Measurements from ENCODE around the gene PCDHGA3.
"Not testable (repeated sequence)": the region's sequence is repeated elsewhere in the genome, so short reads cannot be mapped to it uniquely, and the experiment has no call there.

Gene PCDHGA3

DNA sequence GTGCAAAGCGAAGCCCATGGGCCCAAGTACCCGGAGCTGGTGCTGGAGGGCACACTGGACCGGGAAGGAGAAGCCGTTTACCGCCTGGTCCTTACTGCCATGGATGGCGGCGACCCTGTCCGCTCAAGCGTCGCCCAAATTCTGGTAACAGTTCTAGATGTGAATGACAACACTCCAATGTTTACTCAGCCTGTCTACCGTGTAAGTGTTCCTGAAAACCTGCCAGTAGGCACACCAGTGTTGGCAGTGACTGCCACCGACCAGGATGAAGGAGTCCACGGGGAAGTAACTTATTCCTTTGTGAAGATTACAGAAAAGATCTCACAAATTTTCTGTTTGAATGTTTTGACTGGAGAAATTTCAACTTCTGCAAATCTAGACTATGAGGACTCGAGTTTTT, 31.0 kb downstream of the PCDHGA3 start:
- Histone ChIP-seq H3K27ac (ENCODE audit: low read length, poor library complexity, severe bottlenecking) (no peak overlapping the region), H3K79me1 (replicated peaks; ENCODE audit: low read length, poor library complexity, severe bottlenecking) (no peaks in the 10 kb centered on the region), H2BK15ac (ENCODE audit: low read depth, poor library complexity, severe bottlenecking) (no peak overlapping the region), H3K9me3 (ENCODE audit: control insufficient read depth, low read length) (peaks cover 60% of the 10 kb centered on the region), H3K4ac (ENCODE audit: low read depth in 1 of 2, low read length in 2 of 2) (no peak overlapping the region), H2AFZ (ENCODE audit: low read depth, low read length) (no peak overlapping the region), H2AK5ac (ENCODE audit: low read length, severe bottlenecking) (no peak overlapping the region), H3K4me1 (ENCODE audit: control insufficient read depth, insufficient read depth, low read depth, low read length) (no peaks in the 10 kb centered on the region), H3K36me3 (ENCODE audit: control insufficient read depth in 1 of 2, insufficient read depth in 2 of 2, low read depth in 1 of 2, low read length in 2 of 2) (peaks cover 0 to 8% of the 10 kb centered on the region in 2 experiments), H2BK120ac (ENCODE audit: low read depth, low read length) (no peak overlapping the region), H4K8ac (ENCODE audit: low read length) (no peak overlapping the region), H2BK12ac (ENCODE audit: low read length in 2 of 2) (no peak overlapping the region), H2BK5ac (ENCODE audit: low read depth, low read length, poor library complexity, severe bottlenecking) (no peak overlapping the region), H4K91ac (ENCODE audit: low read length) (no peak overlapping the region), H3K18ac (ENCODE audit: low read depth in 1 of 2, low read length in 2 of 2) (no peak overlapping the region), H3K9ac (ENCODE audit: low read length) (no peak overlapping the region), H3K27me3 (ENCODE audit: control insufficient read depth in 1 of 2, insufficient read depth in 1 of 2, low read length in 2 of 2) (peaks cover 0 to 13% of the 10 kb centered on the region in 2 experiments), H3K4me3 (ENCODE audit: insufficient read depth in 1 of 2, low read depth in 1 of 2, low read length in 2 of 2) (peak overlapping the region in 1 of 2 experiments; percentile 75), H3K4me2 (ENCODE audit: low read length, poor library complexity, severe bottlenecking) (no peak overlapping the region), H3K23ac (ENCODE audit: low read length in 2 of 2) (no peak overlapping the region), H3K14ac (ENCODE audit: low read length in 2 of 2) (no peak overlapping the region)
- DNase-seq: no peak
- WGBS: 91% methylated on average over 14 of the region's 14 CpGs

DNA sequence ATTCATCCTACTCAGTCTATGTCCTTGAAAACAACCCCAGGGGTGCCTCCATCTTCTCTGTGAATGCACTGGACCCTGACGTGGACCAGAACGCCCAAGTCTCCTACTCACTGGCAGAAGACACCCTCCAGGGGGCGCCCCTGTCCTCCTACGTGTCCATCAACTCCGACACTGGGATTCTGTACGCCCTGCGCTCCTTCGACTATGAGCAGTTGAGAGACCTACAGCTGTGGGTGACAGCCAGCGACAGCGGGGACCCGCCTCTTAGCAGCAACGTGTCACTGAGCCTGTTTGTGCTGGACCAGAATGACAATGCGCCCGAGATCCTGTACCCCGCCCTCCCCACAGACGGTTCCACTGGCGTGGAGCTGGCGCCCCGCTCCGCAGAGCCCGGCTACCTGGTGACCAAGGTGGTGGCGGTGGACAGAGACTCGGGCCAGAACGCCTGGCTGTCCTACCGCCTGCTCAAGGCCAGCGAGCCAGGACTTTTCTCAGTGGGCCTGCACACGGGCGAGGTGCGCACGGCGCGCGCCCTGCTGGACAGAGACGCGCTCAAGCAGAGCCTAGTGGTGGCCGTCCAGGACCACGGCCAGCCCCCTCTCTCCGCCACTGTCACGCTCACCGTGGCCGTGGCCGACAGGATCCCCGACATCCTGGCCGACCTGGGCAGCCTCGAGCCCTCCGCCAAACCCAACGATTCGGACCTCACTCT, 32.0 kb downstream of the PCDHGA3 start:
- H3K23ac ChIP-seq (ENCODE audit: low read length in 2 of 2); H3K27ac ChIP-seq (ENCODE audit: low read length, poor library complexity, severe bottlenecking); DNase-seq; H2BK12ac ChIP-seq (ENCODE audit: low read length in 2 of 2); H3K4me3 ChIP-seq (ENCODE audit: insufficient read depth in 1 of 2, low read depth in 1 of 2, low read length in 2 of 2); H2AK5ac ChIP-seq (ENCODE audit: low read length, severe bottlenecking); H3K4me2 ChIP-seq (ENCODE audit: low read length, poor library complexity, severe bottlenecking); H4K8ac ChIP-seq (ENCODE audit: low read length); H2BK120ac ChIP-seq (ENCODE audit: low read depth, low read length); H2BK5ac ChIP-seq (ENCODE audit: low read depth, low read length, poor library complexity, severe bottlenecking); H3K4ac ChIP-seq (ENCODE audit: low read depth in 1 of 2, low read length in 2 of 2); H4K91ac ChIP-seq (ENCODE audit: low read length); H2AFZ ChIP-seq (ENCODE audit: low read depth, low read length); H3K79me1 ChIP-seq (replicated peaks; ENCODE audit: low read length, poor library complexity, severe bottlenecking); H3K4me1 ChIP-seq (ENCODE audit: control insufficient read depth, insufficient read depth, low read depth, low read length); H3K18ac ChIP-seq (ENCODE audit: low read depth in 1 of 2, low read length in 2 of 2); H3K14ac ChIP-seq (ENCODE audit: low read length in 2 of 2); H3K9ac ChIP-seq (ENCODE audit: low read length); H2BK15ac ChIP-seq (ENCODE audit: low read depth, poor library complexity, severe bottlenecking); H3K36me3 ChIP-seq (ENCODE audit: control insufficient read depth in 1 of 2, insufficient read depth in 2 of 2, low read depth in 1 of 2, low read length in 2 of 2): not testable (repeated sequence)
- Histone ChIP-seq H3K9me3 (ENCODE audit: control insufficient read depth, low read length) (peaks cover 57% of the 10 kb centered on the region), H3K27me3 (ENCODE audit: control insufficient read depth in 1 of 2, insufficient read depth in 1 of 2, low read length in 2 of 2) (peaks cover 0 to 13% of the 10 kb centered on the region in 2 experiments)
- WGBS: 94% methylated on average over 35 of the region's 48 CpGs

DNA sequence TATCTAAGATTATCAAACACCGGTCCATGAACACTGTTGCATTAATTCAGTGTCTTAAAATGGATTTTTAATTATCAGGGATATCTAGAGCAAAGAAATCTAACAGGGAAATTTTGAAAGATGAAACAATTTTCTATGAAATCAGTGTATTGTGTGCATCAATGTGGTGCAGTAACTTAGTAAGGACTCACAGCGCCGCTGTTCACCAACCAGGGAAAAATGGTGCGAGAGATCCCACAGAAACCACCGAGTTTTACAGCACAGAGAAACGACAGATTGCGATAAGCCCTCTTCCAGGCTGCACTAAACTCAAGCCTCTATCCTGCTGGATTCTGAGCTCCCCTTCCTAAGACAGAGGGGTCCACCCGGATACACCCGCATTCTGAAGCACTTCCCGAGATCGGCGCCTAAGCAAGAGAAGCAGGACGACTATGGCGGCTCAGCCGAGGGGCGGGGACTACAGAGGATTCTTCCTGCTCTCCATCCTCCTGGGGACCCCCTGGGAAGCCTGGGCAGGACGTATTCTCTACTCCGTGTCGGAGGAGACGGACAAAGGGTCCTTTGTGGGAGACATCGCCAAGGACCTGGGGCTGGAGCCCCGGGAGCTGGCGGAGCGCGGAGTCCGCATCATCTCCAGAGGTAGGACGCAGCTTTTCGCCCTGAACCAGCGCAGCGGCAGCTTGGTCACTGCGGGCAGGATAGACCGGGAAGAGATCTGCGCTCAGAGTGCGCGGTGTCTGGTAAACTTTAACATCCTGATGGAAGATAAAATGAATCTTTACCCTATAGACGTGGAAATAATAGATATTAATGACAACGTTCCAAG, 39.1 kb downstream of the PCDHGA3 start, which contains the start of gene PCDHGA7:
TSS of gene PCDHGA7 (plus strand) at position 274 of the 826 bp plus-strand sequence. CDS start at position 432, 158 bp downstream.
- Histone ChIP-seq H3K27ac (ENCODE audit: low read length, poor library complexity, severe bottlenecking) (no peak within 1 kb of the TSS), H2AK5ac (ENCODE audit: low read length, severe bottlenecking) (no peak within 1 kb of the TSS), H3K36me3 (ENCODE audit: control insufficient read depth in 1 of 2, insufficient read depth in 2 of 2, low read depth in 1 of 2, low read length in 2 of 2) (no peaks in the 10 kb centered on the region), H2AFZ (ENCODE audit: low read depth, low read length) (no peak within 1 kb of the TSS), H2BK120ac (ENCODE audit: low read depth, low read length) (no peak within 1 kb of the TSS), H2BK12ac (ENCODE audit: low read length in 2 of 2) (no peak within 1 kb of the TSS), H3K9me3 (ENCODE audit: control insufficient read depth, low read length) (peaks cover 33% of the 10 kb centered on the region), H2BK5ac (ENCODE audit: low read depth, low read length, poor library complexity, severe bottlenecking) (no peak within 1 kb of the TSS), H4K8ac (ENCODE audit: low read length) (no peak within 1 kb of the TSS), H2BK15ac (ENCODE audit: low read depth, poor library complexity, severe bottlenecking) (no peak within 1 kb of the TSS), H3K4ac (ENCODE audit: low read depth in 1 of 2, low read length in 2 of 2) (no peak within 1 kb of the TSS), H3K4me2 (ENCODE audit: low read length, poor library complexity, severe bottlenecking) (no peak within 1 kb of the TSS), H3K23ac (ENCODE audit: low read length in 2 of 2) (no peak within 1 kb of the TSS), H3K79me1 (replicated peaks; ENCODE audit: low read length, poor library complexity, severe bottlenecking) (no peaks in the 10 kb centered on the region), H4K91ac (ENCODE audit: low read length) (no peak within 1 kb of the TSS), H3K27me3 (ENCODE audit: control insufficient read depth in 1 of 2, insufficient read depth in 1 of 2, low read length in 2 of 2) (no peaks in the 10 kb centered on the region), H3K4me3 (ENCODE audit: insufficient read depth in 1 of 2, low read depth in 1 of 2, low read length in 2 of 2) (peak within 1 kb of the TSS in 1 of 2 experiments; percentile 77), H3K18ac (ENCODE audit: low read depth in 1 of 2, low read length in 2 of 2) (no peak within 1 kb of the TSS), H3K9ac (ENCODE audit: low read length) (peak within 1 kb of the TSS; percentile 67), H3K14ac (ENCODE audit: low read length in 2 of 2) (no peak within 1 kb of the TSS), H3K4me1 (ENCODE audit: control insufficient read depth, insufficient read depth, low read depth, low read length) (no peaks in the 10 kb centered on the region)
- DNase-seq: no peak
- WGBS: 95% methylated on average over 37 of the region's 37 CpGs

DNA sequence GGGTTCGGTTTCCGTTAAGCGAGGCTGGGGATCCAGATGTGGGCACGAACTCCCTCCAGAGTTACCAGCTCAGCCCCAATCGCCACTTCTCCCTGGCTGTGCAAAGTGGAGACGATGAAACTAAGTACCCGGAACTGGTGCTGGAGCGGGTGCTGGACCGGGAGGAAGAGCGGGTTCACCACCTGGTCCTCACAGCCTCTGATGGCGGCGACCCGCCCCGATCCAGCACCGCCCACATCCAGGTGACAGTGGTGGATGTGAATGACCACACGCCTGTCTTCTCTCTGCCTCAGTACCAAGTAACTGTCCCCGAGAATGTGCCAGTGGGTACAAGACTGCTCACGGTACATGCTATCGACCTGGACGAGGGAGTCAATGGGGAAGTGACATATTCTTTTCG, 39.7 kb downstream of the PCDHGA3 start:
- no peak overlapping the region for H4K8ac ChIP-seq (ENCODE audit: low read length)
- H2BK5ac ChIP-seq (ENCODE audit: low read depth, low read length, poor library complexity, severe bottlenecking): no peak overlapping the region
- H3K4ac ChIP-seq (ENCODE audit: low read depth in 1 of 2, low read length in 2 of 2): no peak overlapping the region
- no peak overlapping the region for H2BK12ac ChIP-seq (ENCODE audit: low read length in 2 of 2)
- no peak overlapping the region for H3K18ac ChIP-seq (ENCODE audit: low read depth in 1 of 2, low read length in 2 of 2)
- H3K4me3 ChIP-seq (ENCODE audit: insufficient read depth in 1 of 2, low read depth in 1 of 2, low read length in 2 of 2): peak overlapping the region in 1 of 2 experiments; percentile 77
- H2AK5ac ChIP-seq (ENCODE audit: low read length, severe bottlenecking): no peak overlapping the region
- H3K27ac ChIP-seq (ENCODE audit: low read length, poor library complexity, severe bottlenecking): no peak overlapping the region
- H2BK15ac ChIP-seq (ENCODE audit: low read depth, poor library complexity, severe bottlenecking): no peak overlapping the region
- 96% methylated on average over 20 of the region's 21 CpGs for WGBS
- H2AFZ ChIP-seq (ENCODE audit: low read depth, low read length): no peak overlapping the region
- H3K4me2 ChIP-seq (ENCODE audit: low read length, poor library complexity, severe bottlenecking): no peak overlapping the region
- DNase-seq: no peak
- no peak overlapping the region for H2BK120ac ChIP-seq (ENCODE audit: low read depth, low read length)
- peaks cover 2% of the 10 kb centered on the region for H3K79me1 ChIP-seq (replicated peaks; ENCODE audit: low read length, poor library complexity, severe bottlenecking)
- no peaks in the 10 kb centered on the region for H3K27me3 ChIP-seq (ENCODE audit: control insufficient read depth in 1 of 2, insufficient read depth in 1 of 2, low read length in 2 of 2)
- no peak overlapping the region for H4K91ac ChIP-seq (ENCODE audit: low read length)
- no peak overlapping the region for H3K14ac ChIP-seq (ENCODE audit: low read length in 2 of 2)
- H3K4me1 ChIP-seq (ENCODE audit: control insufficient read depth, insufficient read depth, low read depth, low read length): no peaks in the 10 kb centered on the region
- H3K9me3 ChIP-seq (ENCODE audit: control insufficient read depth, low read length): peaks cover 33% of the 10 kb centered on the region
- no peaks in the 10 kb centered on the region for H3K36me3 ChIP-seq (ENCODE audit: control insufficient read depth in 1 of 2, insufficient read depth in 2 of 2, low read depth in 1 of 2, low read length in 2 of 2)
- H3K9ac ChIP-seq (ENCODE audit: low read length): no peak overlapping the region
- H3K23ac ChIP-seq (ENCODE audit: low read length in 2 of 2): no peak overlapping the region
